Spleen (tissue), 11 donors: ENCODE data around the gene SIPA1L3. TPM values are rescaled to one million over a fixed set of nuclear protein-coding genes. Genes with fewer than 3 reads are reported as not detected.
A peak's percentile ranks its signal among the peaks of the same experiment; 100 is the strongest.

Experiments
- DNase-seq: peaks from one replicate; pipeline ENCODE4 v3.0.0-alpha.2; 2020
- H3K27ac ChIP-seq, 8 donors: fragments of 200-600 bp; sonication (generic) in 7 of 8; 1 replicate in 4 of 8; 2 replicates in 4 of 8; pipeline versions ENCODE4 v1.5.0 to v1.8.0; 2016 to 2021; ENCODE audit warnings: inconsistent platforms in 4 of 8, mild to moderate bottlenecking in 4 of 8, moderate library complexity in 1 of 8
- H3K27me3 ChIP-seq, 7 donors: fragments of 200-600 bp; sonication (generic) in 6 of 7; replicated peaks in 1 of 7; 1 replicate in 4 of 7; 2 replicates in 3 of 7; pipeline versions ENCODE4 v1.5.0 to v1.8.0; 2016 to 2021; ENCODE audit warnings: inconsistent platforms in 3 of 7, mild to moderate bottlenecking in 1 of 7
- H3K36me3 ChIP-seq, 6 donors: fragments of 200-600 bp; sonication (generic) in 5 of 6; 1 replicate in 4 of 6; 2 replicates in 2 of 6; pipeline versions ENCODE4 v1.5.0 to v1.8.0; 2016 to 2021; ENCODE audit warnings: inconsistent platforms in 2 of 6
- H3K4me1 ChIP-seq, 6 donors: fragments of 200-600 bp; sonication (generic) in 5 of 6; 1 replicate in 3 of 6; 2 replicates in 3 of 6; pipeline versions ENCODE4 v1.5.0 to v1.8.0; 2016 to 2021; ENCODE audit warnings: inconsistent platforms in 3 of 6
- H3K4me3 ChIP-seq, 8 donors: fragments of 200-600 bp; sonication (generic) in 7 of 8; 1 replicate in 4 of 8; 2 replicates in 4 of 8; pipeline versions ENCODE4 v1.5.0 to v1.8.0; 2016 to 2021; ENCODE audit warnings: inconsistent platforms in 4 of 8, mild to moderate bottlenecking in 4 of 8, moderate library complexity in 2 of 8
- H3K9me3 ChIP-seq, 8 donors: fragments of 200-600 bp; sonication (generic) in 7 of 8; 1 replicate in 4 of 8; 2 replicates in 4 of 8; pipeline versions ENCODE4 v1.5.0 to v1.8.0; 2016 to 2021; ENCODE audit warnings: inconsistent platforms in 4 of 8
- CTCF ChIP-seq, 11 experiments: fragments of 200-600 bp in 7 of 11; fragments of 450-650 bp in 4 of 11; sonication (generic) in 4 of 11; IDR thresholded peaks in 8 of 11; conservative IDR thresholded peaks in 3 of 11; 1 replicate in 7 of 11; 2 replicates in 4 of 11; pipeline versions ENCODE4 v1.4.0 to v1.8.0; 2016 to 2021; ENCODE audit warnings: antibody characterized with exemption in 11 of 11, inconsistent platforms in 4 of 11, mild to moderate bottlenecking in 1 of 11
- POLR2A ChIP-seq, 3 donors: fragments of 450-650 bp; IDR thresholded peaks; one replicate each; pipeline ENCODE4 v1.5.1; 2017; ENCODE audit warnings: antibody characterized with exemption in 3 of 3, mild to moderate bottlenecking in 1 of 3
- POLR2AphosphoS5 ChIP-seq, 3 donors: sonication (generic); formaldehyde crosslinking; IDR thresholded peaks; one replicate each; pipeline ENCODE4 v1.5.1; 2017; ENCODE audit warnings: antibody characterized with exemption in 3 of 3
- WGBS, 5 donors: extraction: QIAGEN DNeasy Blood & Tissue Kit in 3 of 5; methylation state at CpG; one replicate each; pipeline versions ENCODE4 v1.1.5 to v1.1.7; 2013 to 2018; 5-methylcytosine and 5-hydroxymethylcytosine counted together
- intact Hi-C: fragments of 100-400 bp; cut with DNase I; formaldehyde crosslinking; loops from one replicate; pipeline ENCODE4 v1.15.0; 2023; ENCODE audit warnings: low total_unique reads
- polyA plus RNA-seq, 3 donors: library from polyadenylated mRNA; stranded (reverse); fragments of 200-250 nt; gene quantifications; one replicate each; pipeline ENCODE4 v1.2.1, GENCODE V29; 2013
- total RNA-seq, 7 donors: library from RNA; depleted of rRNA in 3 of 7; stranded (reverse); fragments of >200 nt in 3 of 7; fragmentation: NEBNext Ultra II Directional in 4 of 7; extraction: Animal tissue kit (Norgen Biotek cat#: 25700) in 4 of 7; gene quantifications; one replicate each; pipeline versions ENCODE4 v1.1.0 to v1.2.1, GENCODE V29; 2016 to 2021
- donor health status: healthy with polysubstance abuse.
- donor health status: DM: no; HTN: no; CAD: no; lungs with moderate emphysema.
- donor health status: DM: no; HTN: no; CAD: no.
- donor health status: Bipolar disorder and iron deficiency.
- donor health status: healthy.
- donor health status: DM: no; HTN: no; CAD: no.
- donor health status: DM: yes; HTN: yes; CAD: no.

The SIPA1L3 gene
- total and polyA plus RNA-seq, 10 donors, result 5.4 to 62.6 (median 40.3) TPM

- DNase-seq, result no peak
- 51 to 64% (median 61%) methylated on average over 11 of the region's 11 CpGs for WGBS, 5 donors
- Histone ChIP-seq H3K4me1 (peaks cover 7 to 39% (median 28%) of the 10 kb centered on the region in 6 donors), H3K9me3 (no peaks in the 10 kb centered on the region), H3K36me3 (no peaks in the 10 kb centered on the region), H3K27ac (no peak overlapping the region), H3K4me3 (no peak overlapping the region), H3K27me3 (peaks cover 11 to 100% (median 86%) of the 10 kb centered on the region in 7 donors)
- intact Hi-C loops, result loop anchor here (10.0 kb wide), 1 partner anchor 323 kb away; the partner anchor contains the start of genes SIPA1L3 and WDR87
- TF ChIP-seq POLR2A (IDR thresholded peaks at IDR 0.05) (no peak), POLR2AphosphoS5 (IDR thresholded peaks at IDR 0.05) (no peak), CTCF (IDR thresholded peaks at IDR 0.05 in 8 of 11, conservative IDR thresholded peaks at IDR 0.05 in 3 of 11) (no peak)
Measured at GRCh38 chr19:38227287-38228004, 320.4 kb downstream of the SIPA1L3 start.

- TF ChIP-seq CTCF (IDR thresholded peaks at IDR 0.05 in 8 of 11, conservative IDR thresholded peaks at IDR 0.05 in 3 of 11), result no peak
- no peak for TF ChIP-seq POLR2AphosphoS5 (IDR thresholded peaks at IDR 0.05)
- TF ChIP-seq POLR2A (IDR thresholded peaks at IDR 0.05), result no peak
- no peaks in the 10 kb centered on the region for H3K9me3 ChIP-seq
- no peak overlapping the region for H3K27ac ChIP-seq
- H3K27me3 ChIP-seq, result peaks cover 11 to 100% (median 82%) of the 10 kb centered on the region in 7 donors
- intact Hi-C loops, result loop anchor here (10.0 kb wide), 1 partner anchor 323 kb away; the partner anchor contains the start of genes SIPA1L3 and WDR87
- H3K4me3 ChIP-seq, result peak overlapping the region in 1 of 8 donors; percentile 54
- 9 to 15% (median 13%) methylated on average over 15 to 16 of the region's 16 CpGs for WGBS, 5 donors
- peaks cover 7 to 39% (median 28%) of the 10 kb centered on the region in 6 donors for H3K4me1 ChIP-seq
- H3K36me3 ChIP-seq, result no peaks in the 10 kb centered on the region
- no peak for DNase-seq
Measured at GRCh38 chr19:38228005-38228377, 321.0 kb downstream of the SIPA1L3 start.

GRCh38 chr19:38228491-38229439 lies 321.8 kb downstream of the SIPA1L3 start:
- Histone ChIP-seq H3K4me3 (peak overlapping the region in 3 of 8 donors; percentile 10 to 54 (median 14)), H3K27ac (no peak overlapping the region), H3K4me1 (peaks cover 7 to 35% (median 24%) of the 10 kb centered on the region in 6 donors), H3K9me3 (no peaks in the 10 kb centered on the region), H3K36me3 (no peaks in the 10 kb centered on the region), H3K27me3 (peaks cover 11 to 100% (median 76%) of the 10 kb centered on the region in 7 donors)
- TF ChIP-seq POLR2AphosphoS5 (IDR thresholded peaks at IDR 0.05) (no peak), CTCF (IDR thresholded peaks at IDR 0.05 in 8 of 11, conservative IDR thresholded peaks at IDR 0.05 in 3 of 11) (no peak), POLR2A (IDR thresholded peaks at IDR 0.05) (no peak)
- DNase-seq, result no peak
- intact Hi-C loops, result loop anchor here (10.0 kb wide), 1 partner anchor 324 kb away; the partner anchor contains the start of genes SIPA1L3 and WDR87
- 2 to 3% (median 2%) methylated on average over 61 to 80 of the region's 80 CpGs for WGBS, 5 donors
